ENCODE measurements around the gene RPE. TPM values are rescaled to one million over a fixed set of nuclear protein-coding genes. Genes with fewer than 3 reads are reported as not detected.

Gene RPE
- 120 and 149 TPM in 2 replicates for total RNA-seq (2014; rRNA removed; shearing (Covaris generic))

GRCh38 chr2:210002158-210003157, at the start of gene RPE:
RPE (plus strand) TSS chr2:210002638; CDS start chr2:210002662, 24 bp downstream.
- peak; percentile 94 for DNase-seq (ENCODE audit: low read depth)

GRCh38 chr2:209956271-209956670, 46.2 kb upstream of the RPE start:
- no peak for DNase-seq (ENCODE audit: low read depth)

GRCh38 chr2:209958016-209958415, 44.4 kb upstream of the RPE start:
- DNase-seq (ENCODE audit: low read depth): no peak

- no peak for DNase-seq (ENCODE audit: low read depth)
These were observed 42.4 kb upstream of the RPE start for GRCh38 chr2:209960045-209960444.

- peak; percentile 57 for DNase-seq (ENCODE audit: low read depth)
These were observed 41.5 kb upstream of the RPE start for GRCh38 chr2:209960676-209961630.

- DNase-seq (ENCODE audit: low read depth): no peak
These were observed 36.7 kb upstream of the RPE start for GRCh38 chr2:209965723-209966122.

GRCh38 chr2:209969692-209970091, 32.7 kb upstream of the RPE start:
- no peak for DNase-seq (ENCODE audit: low read depth)

GRCh38 chr2:209970271-209970670, 32.2 kb upstream of the RPE start:
- no peak for DNase-seq (ENCODE audit: low read depth)

- DNase-seq (ENCODE audit: low read depth): no peak
These were observed 31.7 kb upstream of the RPE start for GRCh38 chr2:209970711-209971110.

- no peak for DNase-seq (ENCODE audit: low read depth)
These were observed 29.1 kb upstream of the RPE start for GRCh38 chr2:209973328-209973727.

GRCh38 chr2:209974576-209974975, 27.9 kb upstream of the RPE start:
- peak; percentile 48 for DNase-seq (ENCODE audit: low read depth)

- DNase-seq (ENCODE audit: low read depth): no peak
These were observed 25.6 kb upstream of the RPE start for GRCh38 chr2:209976698-209977385.

GRCh38 chr2:209977386-209978239, 24.8 kb upstream of the RPE start:
- DNase-seq (ENCODE audit: low read depth): peak; percentile 41

GRCh38 chr2:209984291-209984690, 18.1 kb upstream of the RPE start:
- no peak for DNase-seq (ENCODE audit: low read depth)

- no peak for DNase-seq (ENCODE audit: low read depth)
These were observed 16.6 kb upstream of the RPE start for GRCh38 chr2:209985874-209986273.

- DNase-seq (ENCODE audit: low read depth): peak; percentile 10
These were observed 16.0 kb upstream of the RPE start for GRCh38 chr2:209986415-209986814.

- no peak for DNase-seq (ENCODE audit: low read depth)
These were observed 14.4 kb upstream of the RPE start for GRCh38 chr2:209988010-209988409.

GRCh38 chr2:209990838-209991237, 11.6 kb upstream of the RPE start:
- DNase-seq (ENCODE audit: low read depth): no peak

GRCh38 chr2:209993968-209994367, 8.5 kb upstream of the RPE start:
- no peak for DNase-seq (ENCODE audit: low read depth)

GRCh38 chr2:209998596-209998995, 3.8 kb upstream of the RPE start:
- DNase-seq (ENCODE audit: low read depth): no peak
